ENCODE results near the gene MAGOH.

Gene MAGOH

DNA sequence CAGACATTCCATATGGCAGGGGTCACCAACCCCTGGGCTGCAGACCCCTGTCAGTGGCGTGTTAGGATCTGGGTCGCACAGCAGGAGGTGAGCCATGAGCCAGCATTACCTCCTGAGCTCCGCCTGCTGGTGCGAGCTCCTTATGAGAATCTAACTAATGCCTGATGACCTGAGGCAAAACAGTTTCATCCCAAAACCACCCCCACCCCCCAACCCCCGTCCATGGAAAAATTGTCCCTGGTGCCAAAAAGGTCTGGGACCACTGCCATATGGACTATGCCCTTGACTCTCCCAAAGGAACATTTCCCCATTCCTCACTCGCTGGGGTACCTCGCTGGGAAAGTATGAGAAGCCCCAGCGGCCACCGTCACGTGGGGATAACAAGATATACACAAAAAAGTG, 48.1 kb downstream of the MAGOH start:
- H3K4me2 ChIP-seq (ENCODE audit: low read length) = no peak overlapping the region
- no peak overlapping the region for H3K9ac ChIP-seq (ENCODE audit: low read length)
- H3K4me3 ChIP-seq (ENCODE audit: low read depth, low read length, poor library complexity, severe bottlenecking) = no peak overlapping the region
- no peaks in the 10 kb centered on the region for H4K20me1 ChIP-seq (ENCODE audit: insufficient read depth, low read length)
- no peaks in the 10 kb centered on the region for H3K79me2 ChIP-seq (ENCODE audit: insufficient read depth, low read length)
- H3K27me3 ChIP-seq (ENCODE audit: insufficient read depth, low read length) = no peaks in the 10 kb centered on the region
- 0 out of 2 replicates have a peak, but pooled peaks cover 5% of the 10 kb centered on the region for H3F3A ChIP-seq (ENCODE audit: insufficient read depth, low read length)
- H3K9me2 ChIP-seq (ENCODE audit: low read depth, low read length) = no peaks in the 10 kb centered on the region
- no peaks in the 10 kb centered on the region for H3K36me3 ChIP-seq (ENCODE audit: insufficient read depth, low read length)
- no peaks in the 10 kb centered on the region for H3K9me3 ChIP-seq (ENCODE audit: low read length)
- H3K4me1 ChIP-seq (ENCODE audit: insufficient read depth, low read length, severe bottlenecking) = no peaks in the 10 kb centered on the region
- H2AFZ ChIP-seq (ENCODE audit: low read length) = no peak overlapping the region
- TF ChIP-seq EZH2 (IDR thresholded peaks at IDR 0.05; ENCODE audit: borderline replicate concordance, low read length) = no peak
- no peak overlapping the region for H3K27ac ChIP-seq (ENCODE audit: low read depth, low read length, poor library complexity, severe bottlenecking)

DNA sequence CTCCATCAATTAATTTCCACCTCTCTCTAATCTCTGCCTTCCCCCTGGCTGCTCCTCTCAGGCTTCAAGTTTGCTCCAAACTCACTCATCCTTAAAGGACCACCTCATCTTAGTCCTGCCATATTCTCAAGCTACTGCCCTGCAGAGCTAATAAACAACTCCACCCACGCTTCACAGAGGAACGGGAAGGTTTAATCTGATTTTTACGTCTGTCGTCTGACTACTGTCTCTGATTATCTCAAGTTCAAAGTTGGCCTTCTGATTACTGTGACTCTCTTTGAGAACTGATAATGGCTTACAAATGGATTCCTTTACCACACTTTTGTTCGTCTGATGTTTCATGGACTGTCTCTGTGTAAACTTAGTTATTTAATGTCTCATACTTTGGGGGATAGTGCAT, 49.3 kb downstream of the MAGOH start:
- Histone ChIP-seq H3F3A (ENCODE audit: insufficient read depth, low read length) (0 out of 2 replicates have a peak, but pooled peaks cover 3% of the 10 kb centered on the region), H3K9ac (ENCODE audit: low read length) (no peak overlapping the region), H4K20me1 (ENCODE audit: insufficient read depth, low read length) (no peaks in the 10 kb centered on the region), H3K4me1 (ENCODE audit: insufficient read depth, low read length, severe bottlenecking) (no peaks in the 10 kb centered on the region), H3K9me3 (ENCODE audit: low read length) (no peaks in the 10 kb centered on the region), H3K27me3 (ENCODE audit: insufficient read depth, low read length) (no peaks in the 10 kb centered on the region), H3K4me2 (ENCODE audit: low read length) (no peak overlapping the region), H3K9me2 (ENCODE audit: low read depth, low read length) (no peaks in the 10 kb centered on the region), H3K79me2 (ENCODE audit: insufficient read depth, low read length) (no peaks in the 10 kb centered on the region), H3K27ac (ENCODE audit: low read depth, low read length, poor library complexity, severe bottlenecking) (no peak overlapping the region), H2AFZ (ENCODE audit: low read length) (no peak overlapping the region), H3K4me3 (ENCODE audit: low read depth, low read length, poor library complexity, severe bottlenecking) (no peak overlapping the region), H3K36me3 (ENCODE audit: insufficient read depth, low read length) (no peaks in the 10 kb centered on the region)
- no peak for TF ChIP-seq EZH2 (IDR thresholded peaks at IDR 0.05; ENCODE audit: borderline replicate concordance, low read length)
- TF ChIP-seq, protein P1, sequence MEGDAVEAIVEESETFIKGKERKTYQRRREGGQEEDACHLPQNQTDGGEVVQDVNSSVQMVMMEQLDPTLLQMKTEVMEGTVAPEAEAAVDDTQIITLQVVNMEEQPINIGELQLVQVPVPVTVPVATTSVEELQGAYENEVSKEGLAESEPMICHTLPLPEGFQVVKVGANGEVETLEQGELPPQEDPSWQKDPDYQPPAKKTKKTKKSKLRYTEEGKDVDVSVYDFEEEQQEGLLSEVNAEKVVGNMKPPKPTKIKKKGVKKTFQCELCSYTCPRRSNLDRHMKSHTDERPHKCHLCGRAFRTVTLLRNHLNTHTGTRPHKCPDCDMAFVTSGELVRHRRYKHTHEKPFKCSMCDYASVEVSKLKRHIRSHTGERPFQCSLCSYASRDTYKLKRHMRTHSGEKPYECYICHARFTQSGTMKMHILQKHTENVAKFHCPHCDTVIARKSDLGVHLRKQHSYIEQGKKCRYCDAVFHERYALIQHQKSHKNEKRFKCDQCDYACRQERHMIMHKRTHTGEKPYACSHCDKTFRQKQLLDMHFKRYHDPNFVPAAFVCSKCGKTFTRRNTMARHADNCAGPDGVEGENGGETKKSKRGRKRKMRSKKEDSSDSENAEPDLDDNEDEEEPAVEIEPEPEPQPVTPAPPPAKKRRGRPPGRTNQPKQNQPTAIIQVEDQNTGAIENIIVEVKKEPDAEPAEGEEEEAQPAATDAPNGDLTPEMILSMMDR (IDR thresholded peaks at IDR 0.05; ENCODE audit: low read length) = no peak

DNA sequence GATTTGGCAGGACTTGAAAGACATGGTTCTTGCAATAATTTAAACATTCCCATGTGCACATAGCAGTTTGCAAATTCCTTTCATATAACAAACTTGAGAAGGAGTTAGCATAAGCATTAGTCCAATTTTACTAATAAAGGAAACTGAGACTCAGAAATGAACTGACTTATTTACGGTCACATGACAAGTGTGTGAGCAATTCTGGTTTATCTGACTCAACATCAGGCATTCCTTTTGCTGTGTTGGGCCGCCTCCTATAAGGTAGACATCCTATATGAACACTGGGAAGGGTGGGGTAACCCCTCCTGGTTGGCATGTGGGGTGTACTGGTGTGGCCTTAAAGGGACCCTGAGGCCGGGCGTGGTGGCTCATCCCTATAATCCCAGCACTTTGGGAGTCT, 50.2 kb downstream of the MAGOH start:
- no peaks in the 10 kb centered on the region for H3K36me3 ChIP-seq (ENCODE audit: insufficient read depth, low read length)
- H3K27ac ChIP-seq (ENCODE audit: low read depth, low read length, poor library complexity, severe bottlenecking) = no peak overlapping the region
- no peaks in the 10 kb centered on the region for H3K9me2 ChIP-seq (ENCODE audit: low read depth, low read length)
- no peaks in the 10 kb centered on the region for H4K20me1 ChIP-seq (ENCODE audit: insufficient read depth, low read length)
- H3K4me3 ChIP-seq (ENCODE audit: low read depth, low read length, poor library complexity, severe bottlenecking) = no peak overlapping the region
- no peaks in the 10 kb centered on the region for H3K4me1 ChIP-seq (ENCODE audit: insufficient read depth, low read length, severe bottlenecking)
- no peaks in the 10 kb centered on the region for H3K27me3 ChIP-seq (ENCODE audit: insufficient read depth, low read length)
- no peaks in the 10 kb centered on the region for H3K79me2 ChIP-seq (ENCODE audit: insufficient read depth, low read length)
- no peak overlapping the region for H2AFZ ChIP-seq (ENCODE audit: low read length)
- H3K4me2 ChIP-seq (ENCODE audit: low read length) = no peak overlapping the region
- no peaks in the 10 kb centered on the region for H3K9me3 ChIP-seq (ENCODE audit: low read length)
- no peak for TF ChIP-seq EZH2 (IDR thresholded peaks at IDR 0.05; ENCODE audit: borderline replicate concordance, low read length)
- TF ChIP-seq, protein P1 (IDR thresholded peaks at IDR 0.05; ENCODE audit: low read length) = no peak
- no peaks in the 10 kb centered on the region for H3F3A ChIP-seq (ENCODE audit: insufficient read depth, low read length)
- no peak overlapping the region for H3K9ac ChIP-seq (ENCODE audit: low read length)

DNA sequence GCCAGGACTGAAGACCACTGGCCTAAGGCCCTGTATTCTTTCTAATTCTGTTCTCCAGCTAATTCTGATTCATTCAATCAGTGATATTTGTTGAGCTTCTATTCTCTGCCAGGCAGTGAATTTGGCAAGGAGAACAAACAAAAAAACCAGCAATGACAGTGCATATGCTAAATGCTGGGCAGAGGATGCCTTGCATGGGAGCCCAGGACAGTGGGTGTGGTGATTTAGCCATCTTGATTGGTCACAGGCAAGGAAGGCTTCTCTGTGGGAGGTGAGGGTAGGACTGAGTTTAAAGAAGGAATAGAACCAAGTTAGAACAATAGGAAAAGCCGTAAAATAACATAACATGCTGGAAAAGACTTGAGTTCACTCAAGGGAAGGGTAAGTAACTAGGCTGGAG, 50.9 kb downstream of the MAGOH start:
- no peaks in the 10 kb centered on the region for H3K36me3 ChIP-seq (ENCODE audit: insufficient read depth, low read length)
- no peaks in the 10 kb centered on the region for H4K20me1 ChIP-seq (ENCODE audit: insufficient read depth, low read length)
- H3K27ac ChIP-seq (ENCODE audit: low read depth, low read length, poor library complexity, severe bottlenecking) = no peak overlapping the region
- no peaks in the 10 kb centered on the region for H3K9me2 ChIP-seq (ENCODE audit: low read depth, low read length)
- no peak overlapping the region for H3K4me2 ChIP-seq (ENCODE audit: low read length)
- TF ChIP-seq, protein P1 (IDR thresholded peaks at IDR 0.05; ENCODE audit: low read length) = no peak
- TF ChIP-seq EZH2 (IDR thresholded peaks at IDR 0.05; ENCODE audit: borderline replicate concordance, low read length) = no peak
- no peaks in the 10 kb centered on the region for H3K9me3 ChIP-seq (ENCODE audit: low read length)
- no peak overlapping the region for H3K4me3 ChIP-seq (ENCODE audit: low read depth, low read length, poor library complexity, severe bottlenecking)
- H3K79me2 ChIP-seq (ENCODE audit: insufficient read depth, low read length) = no peaks in the 10 kb centered on the region
- no peaks in the 10 kb centered on the region for H3F3A ChIP-seq (ENCODE audit: insufficient read depth, low read length)
- no peak overlapping the region for H2AFZ ChIP-seq (ENCODE audit: low read length)
- no peaks in the 10 kb centered on the region for H3K4me1 ChIP-seq (ENCODE audit: insufficient read depth, low read length, severe bottlenecking)
- H3K27me3 ChIP-seq (ENCODE audit: insufficient read depth, low read length) = no peaks in the 10 kb centered on the region
- no peak overlapping the region for H3K9ac ChIP-seq (ENCODE audit: low read length)
